Measurements from ENCODE around the gene SRBD1. TPM values are rescaled to one million over a fixed set of nuclear protein-coding genes. Genes with fewer than 3 reads are reported as not detected.

The SRBD1 gene
- total RNA-seq, 1 donor = 17.4 TPM

GRCh38 chr2:45598545-45598944 lies 12.5 kb downstream of the SRBD1 start:
- H3K4me3 ChIP-seq (ENCODE audit: insufficient read depth, low read length) = no peak overlapping the region
- H3K4me1 ChIP-seq (ENCODE audit: insufficient read depth, low read length) = peaks cover 17% of the 10 kb centered on the region
- H3K4me2 ChIP-seq (ENCODE audit: insufficient read depth, low read length) = no peak overlapping the region
- no peaks in the 10 kb centered on the region for H4K20me1 ChIP-seq (ENCODE audit: insufficient read depth, low read length)
- H3K9me3 ChIP-seq (ENCODE audit: low read depth, low read length) = no peaks in the 10 kb centered on the region
- H3K36me3 ChIP-seq (ENCODE audit: insufficient read depth, low read length) = peaks cover 28% of the 10 kb centered on the region
- TF ChIP-seq CTCF (IDR thresholded peaks at IDR 0.05; ENCODE audit: extremely low read depth, low read depth, low read length) = no peak
- DNase-seq (ENCODE audit: insufficient read length, low spot score, missing footprints) = no peak
- H3K27ac ChIP-seq (ENCODE audit: low read depth, low read length) = no peak overlapping the region
- H3K27me3 ChIP-seq (ENCODE audit: insufficient read depth, low read length) = no peaks in the 10 kb centered on the region
- no peak overlapping the region for H2AFZ ChIP-seq (ENCODE audit: low read length)
- peaks cover 31% of the 10 kb centered on the region for H3K79me2 ChIP-seq (ENCODE audit: insufficient read depth, low read length)

- Histone ChIP-seq H3K27me3 (ENCODE audit: insufficient read depth, low read length) (no peaks in the 10 kb centered on the region), H3K4me2 (ENCODE audit: insufficient read depth, low read length) (no peak overlapping the region), H2AFZ (ENCODE audit: low read length) (no peak overlapping the region), H3K27ac (ENCODE audit: low read depth, low read length) (peak overlapping the region; percentile 63), H3K4me1 (ENCODE audit: insufficient read depth, low read length) (peaks cover 17% of the 10 kb centered on the region), H3K79me2 (ENCODE audit: insufficient read depth, low read length) (peaks cover 42% of the 10 kb centered on the region), H3K36me3 (ENCODE audit: insufficient read depth, low read length) (peaks cover 24% of the 10 kb centered on the region), H3K4me3 (ENCODE audit: insufficient read depth, low read length) (no peak overlapping the region), H4K20me1 (ENCODE audit: insufficient read depth, low read length) (no peaks in the 10 kb centered on the region), H3K9me3 (ENCODE audit: low read depth, low read length) (no peaks in the 10 kb centered on the region)
- DNase-seq (ENCODE audit: insufficient read length, low spot score, missing footprints) = no peak
- no peak for TF ChIP-seq CTCF (IDR thresholded peaks at IDR 0.05; ENCODE audit: extremely low read depth, low read depth, low read length)
Measured at GRCh38 chr2:45596761-45597160, 14.3 kb downstream of the SRBD1 start.

- H4K20me1 ChIP-seq (ENCODE audit: insufficient read depth, low read length) = no peaks in the 10 kb centered on the region
- peak; percentile 72 for DNase-seq (ENCODE audit: insufficient read length, low spot score, missing footprints)
- H3K4me2 ChIP-seq (ENCODE audit: insufficient read depth, low read length) = peak overlapping the region; percentile 56
- H3K9me3 ChIP-seq (ENCODE audit: low read depth, low read length) = no peaks in the 10 kb centered on the region
- peaks cover 21% of the 10 kb centered on the region for H3K4me1 ChIP-seq (ENCODE audit: insufficient read depth, low read length)
- peaks cover 17% of the 10 kb centered on the region for H3K36me3 ChIP-seq (ENCODE audit: insufficient read depth, low read length)
- no peak for TF ChIP-seq CTCF (IDR thresholded peaks at IDR 0.05; ENCODE audit: extremely low read depth, low read depth, low read length)
- H2AFZ ChIP-seq (ENCODE audit: low read length) = no peak overlapping the region
- H3K79me2 ChIP-seq (ENCODE audit: insufficient read depth, low read length) = peaks cover 46% of the 10 kb centered on the region
- peak overlapping the region; percentile 32 for H3K4me3 ChIP-seq (ENCODE audit: insufficient read depth, low read length)
- H3K27ac ChIP-seq (ENCODE audit: low read depth, low read length) = peak overlapping the region; percentile 67
- H3K27me3 ChIP-seq (ENCODE audit: insufficient read depth, low read length) = no peaks in the 10 kb centered on the region
Measured at GRCh38 chr2:45595721-45596435, 15.2 kb downstream of the SRBD1 start.

GRCh38 chr2:45591073-45591472 lies 20.0 kb downstream of the SRBD1 start:
- Histone ChIP-seq H2AFZ (ENCODE audit: low read length) (no peak overlapping the region), H3K36me3 (ENCODE audit: insufficient read depth, low read length) (no peaks in the 10 kb centered on the region), H3K9me3 (ENCODE audit: low read depth, low read length) (no peaks in the 10 kb centered on the region), H3K4me3 (ENCODE audit: insufficient read depth, low read length) (no peak overlapping the region), H3K79me2 (ENCODE audit: insufficient read depth, low read length) (peaks cover 53% of the 10 kb centered on the region), H4K20me1 (ENCODE audit: insufficient read depth, low read length) (no peaks in the 10 kb centered on the region), H3K27ac (ENCODE audit: low read depth, low read length) (no peak overlapping the region), H3K4me1 (ENCODE audit: insufficient read depth, low read length) (peaks cover 13% of the 10 kb centered on the region), H3K4me2 (ENCODE audit: insufficient read depth, low read length) (no peak overlapping the region), H3K27me3 (ENCODE audit: insufficient read depth, low read length) (no peaks in the 10 kb centered on the region)
- TF ChIP-seq CTCF (IDR thresholded peaks at IDR 0.05; ENCODE audit: extremely low read depth, low read depth, low read length) = no peak
- no peak for DNase-seq (ENCODE audit: insufficient read length, low spot score, missing footprints)
